ENCODE results near the gene DIS3L2.

DNA sequence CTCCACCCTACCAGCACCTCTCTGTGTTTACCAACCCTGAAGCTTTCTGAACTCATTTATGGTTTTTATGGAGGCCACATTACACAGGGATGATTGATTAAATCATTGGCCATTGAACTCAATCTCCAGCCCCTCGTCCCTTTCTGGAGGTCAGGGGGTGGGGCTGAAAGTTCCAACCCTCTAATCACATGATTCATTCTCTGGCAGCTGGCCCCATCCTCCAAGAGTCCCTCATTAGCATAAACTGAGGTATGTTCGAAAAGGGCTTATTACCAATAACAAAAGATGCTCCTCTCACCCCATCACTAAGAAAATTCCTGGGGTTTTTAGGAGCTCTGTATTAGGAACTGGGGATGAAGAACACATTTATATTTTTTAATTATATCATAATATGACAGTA is 92.3 kb downstream of the DIS3L2 start:
- TF ChIP-seq POLR2AphosphoS5 (IDR thresholded peaks at IDR 0.05; ENCODE audit: low read depth, low read length) (no peak), CTCF (IDR thresholded peaks at IDR 0.05; ENCODE audit: control extremely low read depth in 1 of 3, insufficient read depth in 1 of 3, low read depth in 1 of 3, low read length in 3 of 3) (no peak), POLR2A (IDR thresholded peaks at IDR 0.05; ENCODE audit: control extremely low read depth in 1 of 2, low read depth in 2 of 2, low read length in 2 of 2) (no peak)

Data from H1 (cell line).